Thoracic aorta (tissue), 2 donors: Measurements from ENCODE around the gene ADARB2. TPM values are rescaled to one million over a fixed set of nuclear protein-coding genes. Genes with fewer than 3 reads are reported as not detected.

Source experiments
- ATAC-seq: fragments of 150-250 bp; one replicate; pipeline ENCODE4 v1.8.0; 2017; ENCODE audit warnings: low read depth; ENCODE audit not compliant: insufficient number of reproducible peaks, low FRiP score
- DNase-seq: peaks from one replicate; pipeline ENCODE4 v3.0.0-alpha.2; 2020; ENCODE audit warnings: low spot score
- H3K27ac ChIP-seq, 2 donors: fragments of 200-600 bp; sonication (generic); 1 replicate in 1 of 2; 2 replicates in 1 of 2; pipeline ENCODE4 v1.5.1; 2016; ENCODE audit warnings: mild to moderate bottlenecking in 2 of 2, moderate library complexity in 2 of 2
- H3K27me3 ChIP-seq: fragments of 200-600 bp; sonication (generic); replicated peaks from 2 replicates; pipeline ENCODE4 v1.6.0; 2016; ENCODE audit warnings: mild to moderate bottlenecking; ENCODE audit not compliant: insufficient read depth
- H3K36me3 ChIP-seq: fragments of 200-600 bp; sonication (generic); one replicate; pipeline ENCODE4 v1.5.1; 2016
- H3K4me1 ChIP-seq, 2 donors: fragments of 200-600 bp; sonication (generic); 1 replicate in 1 of 2; 2 replicates in 1 of 2; pipeline versions ENCODE4 v1.5.1 to v1.6.0; 2016; ENCODE audit warnings: low read depth in 2 of 2, mild to moderate bottlenecking in 1 of 2; ENCODE audit not compliant: control insufficient read depth in 1 of 2
- H3K4me3 ChIP-seq: fragments of 200-600 bp; sonication (generic); 2 replicates; pipeline ENCODE4 v1.5.1; 2016; ENCODE audit warnings: mild to moderate bottlenecking
- H3K9me3 ChIP-seq: fragments of 200-600 bp; sonication (generic); 2 replicates; pipeline ENCODE4 v1.5.1; 2016
- total RNA-seq, 2 donors: library from RNA; depleted of rRNA; stranded (reverse); fragments of >200 nt; gene quantifications; one replicate each; pipeline versions ENCODE4 v1.1.0 to v1.2.3, GENCODE V29; 2016
- TF ChIP-seq, protein P1 (sequence below): fragments of 200-600 bp; sonication (generic); IDR thresholded peaks from one replicate; pipeline ENCODE4 v1.5.1; 2019; ENCODE audit warnings: antibody characterized with exemption

The ADARB2 gene
- total RNA-seq, 2 donors from 2014 or later: 0.71 to 3.1 TPM

DNA sequence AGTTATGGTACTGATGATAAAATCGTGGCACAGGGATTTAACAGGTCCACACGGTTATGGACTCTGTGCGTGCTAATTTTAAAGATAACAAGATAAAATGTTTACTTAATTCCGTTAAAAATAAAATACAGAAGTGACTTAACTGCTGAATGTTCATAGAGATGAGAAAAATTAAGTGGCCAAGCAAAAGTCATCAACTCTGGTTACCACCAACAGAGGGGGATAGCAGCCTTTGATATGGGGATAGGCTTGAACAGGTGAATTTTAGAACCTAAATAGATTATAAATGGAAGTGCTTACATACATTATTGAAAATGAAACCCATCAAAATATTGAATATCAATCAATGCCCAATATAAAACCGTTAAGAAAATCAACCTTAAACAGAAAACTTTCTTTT is 436.2 kb downstream of the ADARB2 start:
- Histone ChIP-seq H3K9me3 (no peaks in the 10 kb centered on the region), H3K4me3 (no peak overlapping the region), H3K27ac (no peak overlapping the region), H3K36me3 (no peaks in the 10 kb centered on the region), H3K27me3 (no peaks in the 10 kb centered on the region), H3K4me1 (no peaks in the 10 kb centered on the region)
- no peak for ATAC-seq
- TF ChIP-seq, protein P1, sequence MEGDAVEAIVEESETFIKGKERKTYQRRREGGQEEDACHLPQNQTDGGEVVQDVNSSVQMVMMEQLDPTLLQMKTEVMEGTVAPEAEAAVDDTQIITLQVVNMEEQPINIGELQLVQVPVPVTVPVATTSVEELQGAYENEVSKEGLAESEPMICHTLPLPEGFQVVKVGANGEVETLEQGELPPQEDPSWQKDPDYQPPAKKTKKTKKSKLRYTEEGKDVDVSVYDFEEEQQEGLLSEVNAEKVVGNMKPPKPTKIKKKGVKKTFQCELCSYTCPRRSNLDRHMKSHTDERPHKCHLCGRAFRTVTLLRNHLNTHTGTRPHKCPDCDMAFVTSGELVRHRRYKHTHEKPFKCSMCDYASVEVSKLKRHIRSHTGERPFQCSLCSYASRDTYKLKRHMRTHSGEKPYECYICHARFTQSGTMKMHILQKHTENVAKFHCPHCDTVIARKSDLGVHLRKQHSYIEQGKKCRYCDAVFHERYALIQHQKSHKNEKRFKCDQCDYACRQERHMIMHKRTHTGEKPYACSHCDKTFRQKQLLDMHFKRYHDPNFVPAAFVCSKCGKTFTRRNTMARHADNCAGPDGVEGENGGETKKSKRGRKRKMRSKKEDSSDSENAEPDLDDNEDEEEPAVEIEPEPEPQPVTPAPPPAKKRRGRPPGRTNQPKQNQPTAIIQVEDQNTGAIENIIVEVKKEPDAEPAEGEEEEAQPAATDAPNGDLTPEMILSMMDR: no peak
- no peak for DNase-seq

DNA sequence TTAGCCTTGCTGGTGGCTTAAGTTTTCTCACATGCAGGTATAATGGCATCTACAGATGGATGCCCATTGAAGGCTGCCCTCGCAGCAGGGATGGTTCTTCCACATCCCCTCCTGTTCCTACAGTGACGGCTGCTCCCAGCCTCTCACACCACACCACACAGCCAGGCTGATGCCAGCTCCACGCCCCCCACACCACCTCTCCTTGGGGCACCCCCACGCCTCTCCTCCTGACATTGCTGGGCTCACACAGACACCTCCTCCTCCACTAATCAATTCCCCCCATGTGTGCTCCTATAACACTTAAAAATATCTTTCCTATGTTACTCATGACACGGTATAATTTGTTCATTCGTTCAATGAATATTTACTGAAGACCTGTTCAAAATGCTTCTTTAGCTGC is 437.1 kb downstream of the ADARB2 start:
- DNase-seq: no peak
- no peak overlapping the region for H3K27ac ChIP-seq
- H3K9me3 ChIP-seq: no peaks in the 10 kb centered on the region
- no peaks in the 10 kb centered on the region for H3K36me3 ChIP-seq
- TF ChIP-seq, protein P1: no peak
- no peaks in the 10 kb centered on the region for H3K27me3 ChIP-seq
- ATAC-seq: no peak
- H3K4me3 ChIP-seq: no peak overlapping the region
- H3K4me1 ChIP-seq: no peaks in the 10 kb centered on the region

DNA sequence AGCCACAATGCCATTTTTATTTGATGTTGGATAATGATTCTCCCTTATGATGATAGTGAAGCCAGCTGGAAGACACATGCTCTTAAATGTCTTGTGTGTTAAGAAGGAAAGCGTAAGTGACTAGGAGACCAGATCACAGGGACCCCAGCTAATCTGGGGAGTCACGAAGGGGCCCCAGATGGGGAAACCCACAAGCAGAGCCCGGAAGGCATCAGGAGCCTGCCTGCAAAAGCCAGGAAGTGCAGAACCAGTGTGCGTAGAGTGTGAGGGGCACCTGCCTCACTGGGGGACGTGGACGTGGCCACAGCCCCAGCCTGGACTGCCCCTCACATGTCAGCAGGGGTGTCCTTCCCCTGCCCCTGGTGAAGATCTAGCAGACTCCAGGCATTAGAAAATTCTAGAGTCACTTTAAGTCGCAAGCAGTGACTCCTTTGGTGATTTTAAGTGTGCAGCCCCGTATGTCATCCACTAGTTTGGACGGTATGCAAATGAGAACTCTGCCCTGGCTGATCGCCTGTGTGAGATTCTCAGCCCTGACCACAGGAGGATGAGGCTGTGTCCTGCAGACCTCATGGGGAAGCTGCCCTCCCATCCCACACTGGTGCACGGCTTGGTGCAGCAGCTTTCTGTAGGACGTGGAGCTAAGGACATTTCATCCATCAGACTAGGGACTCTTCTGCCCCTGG is 438.1 kb downstream of the ADARB2 start:
- TF ChIP-seq, protein P1: no peak
- no peak for ATAC-seq
- Histone ChIP-seq H3K4me1 (no peaks in the 10 kb centered on the region), H3K27ac (no peak overlapping the region), H3K4me3 (no peak overlapping the region), H3K36me3 (no peaks in the 10 kb centered on the region), H3K27me3 (no peaks in the 10 kb centered on the region), H3K9me3 (no peaks in the 10 kb centered on the region)
- no peak for DNase-seq

DNA sequence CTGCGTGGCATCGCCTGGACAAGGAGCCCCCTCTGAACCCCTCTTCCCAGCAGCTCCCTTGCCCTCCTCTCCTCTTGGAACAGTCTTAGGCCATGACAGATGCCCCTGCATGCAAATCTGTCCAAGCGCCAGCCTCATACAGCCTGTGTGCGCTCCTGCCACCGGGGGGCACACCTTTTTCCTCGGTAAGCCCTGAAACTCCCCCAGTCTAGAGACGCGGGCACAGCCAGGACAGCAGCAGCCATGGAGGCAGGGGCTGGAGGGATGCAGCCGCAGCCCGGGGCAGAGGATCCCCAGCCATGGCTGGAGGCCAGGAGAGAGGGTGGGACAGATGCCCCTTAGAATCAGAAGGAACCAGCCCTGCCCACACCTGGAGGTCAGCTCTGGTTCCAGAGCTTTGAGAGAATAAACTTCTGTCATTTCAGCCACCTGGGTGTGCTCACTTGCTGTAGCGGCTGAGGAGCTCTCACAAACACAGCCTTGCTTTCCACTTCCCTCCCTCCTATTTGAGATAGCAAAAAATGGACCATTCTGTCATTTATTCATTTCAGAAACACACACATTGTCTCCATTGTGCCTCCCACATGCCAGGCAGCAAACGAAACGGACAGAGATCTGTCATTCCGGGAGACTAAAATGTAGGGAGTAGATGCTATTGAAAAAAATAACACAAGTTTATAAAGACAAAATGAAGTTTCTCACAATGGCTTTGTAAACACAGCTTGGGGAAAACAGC is 439.6 kb downstream of the ADARB2 start:
- no peaks in the 10 kb centered on the region for H3K9me3 ChIP-seq
- no peak overlapping the region for H3K4me3 ChIP-seq
- TF ChIP-seq, protein P1: no peak
- no peak for DNase-seq
- no peak for ATAC-seq
- H3K27me3 ChIP-seq: no peaks in the 10 kb centered on the region
- H3K36me3 ChIP-seq: no peaks in the 10 kb centered on the region
- H3K27ac ChIP-seq: no peak overlapping the region
- H3K4me1 ChIP-seq: no peaks in the 10 kb centered on the region

DNA sequence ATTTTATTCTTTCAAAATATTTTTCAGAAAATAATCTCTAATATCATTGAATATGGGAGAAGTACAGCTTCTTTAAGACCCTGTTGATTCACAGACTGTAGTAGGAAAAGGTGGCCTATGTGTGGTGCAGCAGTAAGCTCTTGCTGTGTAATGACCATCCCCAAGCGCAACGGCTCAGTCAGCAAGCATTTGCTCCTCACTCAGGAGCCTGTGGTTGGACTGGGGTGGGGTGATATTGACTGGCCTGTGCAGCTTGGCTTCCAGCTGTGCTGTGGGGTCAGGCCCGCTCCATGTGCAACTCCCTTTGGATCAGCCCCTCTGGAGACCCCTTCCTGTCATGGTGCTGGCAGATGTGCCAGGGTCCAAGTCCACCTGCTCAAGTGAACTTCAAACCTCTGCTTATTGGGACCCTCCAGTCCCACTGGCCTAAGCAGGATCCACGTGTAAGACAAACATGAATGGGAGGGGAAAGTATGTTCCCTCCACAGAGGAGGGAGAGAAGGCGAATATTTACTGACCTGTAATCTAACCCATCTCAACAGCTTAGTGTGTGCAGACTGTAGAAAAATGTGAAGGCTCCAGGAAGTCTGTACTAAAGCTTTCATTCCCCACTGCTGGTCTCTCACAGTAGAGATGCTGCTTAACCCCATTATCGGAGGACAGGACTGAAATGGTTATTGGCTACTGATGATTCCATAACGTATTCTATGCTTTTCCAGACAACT is 441.4 kb downstream of the ADARB2 start:
- Histone ChIP-seq H3K9me3 (no peaks in the 10 kb centered on the region), H3K27ac (no peak overlapping the region), H3K36me3 (no peaks in the 10 kb centered on the region), H3K4me1 (no peaks in the 10 kb centered on the region), H3K27me3 (no peaks in the 10 kb centered on the region), H3K4me3 (no peak overlapping the region)
- TF ChIP-seq, protein P1: no peak
- ATAC-seq (no peak), DNase-seq (no peak)
